ENCODE measurements around the gene POLR1B. TPM values are rescaled to one million over a fixed set of nuclear protein-coding genes. Genes with fewer than 3 reads are reported as not detected.
"Not testable (repeated sequence)": the region's sequence is repeated elsewhere in the genome, so short reads cannot be mapped to it uniquely, and the experiment has no call there.

The POLR1B gene
- 10 to 100 TPM; 15.1 to 27.5 (median 17.6) TPM for total RNA-seq (2021; fragmentation: NEBNext Ultra II Directional; extraction: Animal tissue kit (Norgen Biotek cat#: 25700))
- long read RNA-seq, full-length matches to known transcripts: 5 of 12 reads
- long read RNA-seq, partial matches to known transcripts: 3 of 12 reads
- long read RNA-seq, other reads (novel, unspliced or antisense): 4 of 12 reads

DNA sequence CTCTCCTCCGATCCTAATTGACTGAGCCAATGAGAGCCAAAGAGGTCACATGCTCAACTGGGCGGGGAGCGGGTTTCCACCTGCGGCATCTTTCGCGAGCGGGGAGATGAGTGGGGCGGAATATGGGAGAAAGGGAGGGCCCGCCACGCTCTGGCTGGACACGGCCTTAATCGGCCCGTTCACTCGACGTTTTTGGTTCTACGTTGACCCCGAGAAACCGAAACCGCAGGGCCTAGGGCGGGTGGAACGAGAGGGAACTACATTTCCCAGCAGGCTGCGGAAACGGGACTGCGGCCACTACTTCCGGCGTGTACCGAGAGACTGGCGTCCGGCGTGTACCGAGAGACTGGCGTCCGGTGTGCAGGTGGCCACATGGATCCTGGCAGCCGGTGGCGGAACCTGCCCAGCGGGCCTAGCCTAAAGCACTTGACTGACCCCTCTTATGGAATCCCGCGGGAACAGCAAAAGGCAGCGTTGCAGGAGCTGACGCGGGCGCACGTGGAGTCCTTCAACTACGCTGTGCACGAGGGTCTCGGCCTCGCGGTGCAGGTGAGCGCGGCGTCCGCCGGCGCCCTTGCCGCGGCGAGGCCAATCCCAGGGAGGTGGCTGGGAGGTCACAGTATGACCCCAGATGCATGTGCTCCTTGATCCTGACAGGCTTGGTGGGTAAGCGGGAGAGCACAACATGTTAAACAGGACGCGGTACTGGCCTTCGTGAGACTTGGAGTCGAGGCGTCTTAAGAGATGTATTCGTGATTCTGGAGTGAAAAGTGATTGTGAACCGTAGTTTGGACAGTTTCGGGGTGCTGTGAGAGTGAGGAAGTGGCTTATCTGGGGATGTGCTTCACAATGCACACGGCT, at the start of gene POLR1B:
TSS of gene POLR1B (plus strand) at position 343 of the 861 bp plus-strand sequence. CDS start at position 373, 30 bp downstream.
- peaks cover 16% of the 10 kb centered on the region for H3K4me1 Mint-ChIP-seq (ENCODE audit: low read depth)
- TF ChIP-seq CTCF (IDR thresholded peaks at IDR 0.05): no peak
- no peak within 1 kb of the TSS for H3K4me3 Mint-ChIP-seq
- peak; percentile 73 for DNase-seq
- H3K27me3 Mint-ChIP-seq (ENCODE audit: insufficient read depth): no peaks in the 10 kb centered on the region
- peaks cover 3% of the 10 kb centered on the region for H3K36me3 Mint-ChIP-seq (ENCODE audit: low read depth)
- no peaks in the 10 kb centered on the region for H3K9me3 Mint-ChIP-seq
- H3K27ac Mint-ChIP-seq: no peak within 1 kb of the TSS

GRCh38 chr2:112493048-112493447, 49.2 kb upstream of the POLR1B start:
- no peak overlapping the region for H3K27ac Mint-ChIP-seq
- H3K27me3 Mint-ChIP-seq (ENCODE audit: insufficient read depth): no peaks in the 10 kb centered on the region
- no peaks in the 10 kb centered on the region for H3K9me3 Mint-ChIP-seq
- DNase-seq: no peak
- peak; percentile 26; the same call in 1 of the 2 replicates for TF ChIP-seq CTCF (IDR thresholded peaks at IDR 0.05)
- H3K4me3 Mint-ChIP-seq: no peak overlapping the region; the same call in 1 of the 2 replicates
- H3K4me1 Mint-ChIP-seq (ENCODE audit: low read depth): 0 out of 2 replicates have a peak, but pooled peaks cover 6% of the 10 kb centered on the region
- H3K36me3 Mint-ChIP-seq (ENCODE audit: low read depth): peaks cover 6% of the 10 kb centered on the region; the same call in 1 of the 2 replicates

GRCh38 chr2:112493858-112494648, 48.2 kb upstream of the POLR1B start:
- Mint-ChIP-seq H3K27me3 (ENCODE audit: insufficient read depth) (no peaks in the 10 kb centered on the region), H3K9me3 (no peaks in the 10 kb centered on the region), H3K36me3 (ENCODE audit: low read depth) (peaks cover 6% of the 10 kb centered on the region; the same call in 1 of the 2 replicates), H3K27ac (no peak overlapping the region), H3K4me3 (no peak overlapping the region), H3K4me1 (ENCODE audit: low read depth) (0 out of 2 replicates have a peak, but pooled peaks cover 5% of the 10 kb centered on the region)
- DNase-seq: peak; percentile 71
- TF ChIP-seq CTCF (IDR thresholded peaks at IDR 0.05): no peak

DNA sequence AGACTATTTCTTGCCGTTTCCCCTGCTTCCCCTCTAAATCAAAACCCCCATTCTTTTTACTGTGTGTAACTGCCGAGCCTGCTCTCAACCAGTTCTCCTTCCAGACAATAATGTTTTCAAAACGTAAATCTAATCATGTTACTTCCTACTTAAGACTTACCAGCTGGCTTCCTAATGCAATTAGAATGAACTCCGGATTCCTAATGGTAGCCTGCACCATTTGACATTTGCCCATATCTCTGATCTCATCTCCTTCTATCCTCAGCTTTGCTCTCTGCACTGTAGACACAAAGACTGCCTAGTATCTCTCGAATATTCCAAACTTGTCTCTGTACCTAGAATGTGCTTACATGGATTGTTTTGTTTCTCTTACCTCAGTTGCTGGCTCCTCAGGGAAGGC, 47.4 kb upstream of the POLR1B start:
- peaks cover 7% of the 10 kb centered on the region for H3K4me1 Mint-ChIP-seq (ENCODE audit: low read depth)
- H3K36me3 Mint-ChIP-seq (ENCODE audit: low read depth): peaks cover 6% of the 10 kb centered on the region; the same call in 1 of the 2 replicates
- no peak overlapping the region for H3K4me3 Mint-ChIP-seq
- TF ChIP-seq CTCF (IDR thresholded peaks at IDR 0.05): no peak
- no peaks in the 10 kb centered on the region for H3K27me3 Mint-ChIP-seq (ENCODE audit: insufficient read depth)
- H3K9me3 Mint-ChIP-seq: no peaks in the 10 kb centered on the region
- H3K27ac Mint-ChIP-seq: no peak overlapping the region
- no peak for DNase-seq

GRCh38 chr2:112495878-112496277, 46.4 kb upstream of the POLR1B start:
- H3K27ac Mint-ChIP-seq; H3K9me3 Mint-ChIP-seq; H3K4me3 Mint-ChIP-seq; H3K36me3 Mint-ChIP-seq (ENCODE audit: low read depth); DNase-seq; H3K4me1 Mint-ChIP-seq (ENCODE audit: low read depth); H3K27me3 Mint-ChIP-seq (ENCODE audit: insufficient read depth): not testable (repeated sequence)
- TF ChIP-seq CTCF (IDR thresholded peaks at IDR 0.05): peak; percentile 28
